Germinal center (tissue), 1 donor: ENCODE data around the gene KRT39.

Source experiments
- DNase-seq: peaks from one replicate; pipeline ENCODE4 v3.0.0; 2012; ENCODE audit warnings: mixed read lengths, low spot score

KRT39 gene

GRCh38 chr17:40980596-40980995, 13.8 kb upstream of the KRT39 start:
- DNase-seq, result no peak

GRCh38 chr17:40980117-40980516, 13.4 kb upstream of the KRT39 start:
- DNase-seq, result no peak

- no peak for DNase-seq
Observed at GRCh38 chr17:40978575-40979151, 11.9 kb upstream of the KRT39 start.

- DNase-seq, result no peak
Observed at GRCh38 chr17:40975516-40975915, 8.8 kb upstream of the KRT39 start.

- no peak for DNase-seq
Observed at GRCh38 chr17:40974366-40974765, 7.6 kb upstream of the KRT39 start.

DNA sequence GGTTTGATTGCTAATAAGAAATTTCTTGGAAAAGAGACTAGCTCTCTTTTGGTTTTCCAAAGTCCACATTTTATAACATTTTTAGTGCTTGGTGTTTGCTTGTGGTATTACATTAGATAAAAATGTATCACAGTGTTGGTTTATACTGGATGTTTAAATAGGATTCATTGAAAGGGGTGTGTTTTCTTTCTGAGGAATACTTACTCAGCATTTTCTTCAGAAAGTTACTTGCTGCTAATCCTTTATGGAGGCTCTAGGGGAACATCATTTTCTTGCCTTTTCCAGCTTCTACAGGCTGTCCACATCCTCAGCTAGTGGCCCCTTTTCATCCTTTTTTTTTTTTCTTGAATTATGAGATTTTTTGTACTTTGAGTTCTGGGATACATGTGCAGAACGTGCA, 834 bp upstream of the KRT39 start:
- no peak for DNase-seq

DNA sequence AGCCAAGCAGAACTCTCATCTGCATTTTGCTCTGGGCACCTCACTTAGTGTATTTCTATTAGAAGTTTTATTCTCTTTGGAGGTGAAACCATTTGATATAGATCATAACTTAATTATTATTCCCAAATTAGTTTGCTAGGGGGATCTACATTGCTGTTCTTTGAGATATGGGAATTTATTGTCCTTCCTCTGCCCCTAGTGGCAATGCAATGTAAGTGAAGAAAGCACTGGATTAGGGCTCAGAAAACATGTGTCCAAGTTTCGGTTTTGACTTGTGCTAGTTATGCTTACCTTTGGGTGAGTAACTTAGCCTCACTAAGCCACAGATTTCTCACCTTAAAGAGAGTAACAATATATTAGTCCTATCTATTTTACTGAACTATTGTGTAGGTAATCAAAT, 2.9 kb downstream of the KRT39 start:
- peak; percentile 40 for DNase-seq

DNA sequence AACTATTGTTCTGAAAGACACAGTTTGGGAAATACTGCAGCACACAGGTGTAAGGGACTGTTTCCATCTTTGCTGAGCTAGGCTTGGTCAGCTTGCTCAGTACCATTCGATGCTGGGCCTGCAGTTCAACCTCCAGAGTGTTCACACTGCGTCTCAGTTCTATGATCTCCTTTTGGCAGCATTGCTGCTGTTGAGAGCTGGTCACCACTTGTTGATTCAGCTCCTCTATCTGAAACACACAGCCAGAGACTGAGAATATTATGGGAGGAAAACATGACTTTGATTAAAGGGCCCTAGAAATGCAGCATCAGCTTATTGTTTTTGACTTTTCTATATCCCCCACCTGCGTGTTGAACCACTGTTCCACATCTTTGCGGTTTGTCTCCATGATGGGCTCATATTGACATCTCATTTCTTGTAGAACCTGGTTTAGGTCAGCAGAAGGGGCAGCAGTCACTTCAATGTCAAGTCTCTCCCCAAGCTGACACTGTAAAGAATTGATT, 4.6 kb downstream of the KRT39 start:
- no peak for DNase-seq

- DNase-seq, result no peak
Observed at GRCh38 chr17:40961591-40961990, 5.2 kb downstream of the KRT39 start.

DNA sequence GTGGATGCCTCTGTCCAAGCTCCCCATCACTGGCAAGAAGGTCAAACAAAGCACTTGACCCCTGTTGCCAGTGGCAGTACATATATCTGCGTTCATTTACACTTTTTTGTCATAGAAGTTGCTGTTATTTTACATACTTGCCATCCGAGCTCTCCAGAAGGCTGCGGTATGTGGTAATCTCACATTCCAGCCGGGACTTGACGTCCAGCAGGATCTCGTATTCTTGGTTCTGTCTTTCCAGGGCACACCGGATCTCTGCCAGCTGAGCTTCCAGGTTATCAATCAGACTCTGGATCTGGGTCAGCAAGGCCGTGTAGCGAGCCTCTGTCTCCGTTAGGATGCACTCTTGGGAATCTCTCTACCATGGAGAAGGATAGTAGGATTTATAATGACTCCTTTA, 6.6 kb downstream of the KRT39 start:
- DNase-seq, result no peak

DNA sequence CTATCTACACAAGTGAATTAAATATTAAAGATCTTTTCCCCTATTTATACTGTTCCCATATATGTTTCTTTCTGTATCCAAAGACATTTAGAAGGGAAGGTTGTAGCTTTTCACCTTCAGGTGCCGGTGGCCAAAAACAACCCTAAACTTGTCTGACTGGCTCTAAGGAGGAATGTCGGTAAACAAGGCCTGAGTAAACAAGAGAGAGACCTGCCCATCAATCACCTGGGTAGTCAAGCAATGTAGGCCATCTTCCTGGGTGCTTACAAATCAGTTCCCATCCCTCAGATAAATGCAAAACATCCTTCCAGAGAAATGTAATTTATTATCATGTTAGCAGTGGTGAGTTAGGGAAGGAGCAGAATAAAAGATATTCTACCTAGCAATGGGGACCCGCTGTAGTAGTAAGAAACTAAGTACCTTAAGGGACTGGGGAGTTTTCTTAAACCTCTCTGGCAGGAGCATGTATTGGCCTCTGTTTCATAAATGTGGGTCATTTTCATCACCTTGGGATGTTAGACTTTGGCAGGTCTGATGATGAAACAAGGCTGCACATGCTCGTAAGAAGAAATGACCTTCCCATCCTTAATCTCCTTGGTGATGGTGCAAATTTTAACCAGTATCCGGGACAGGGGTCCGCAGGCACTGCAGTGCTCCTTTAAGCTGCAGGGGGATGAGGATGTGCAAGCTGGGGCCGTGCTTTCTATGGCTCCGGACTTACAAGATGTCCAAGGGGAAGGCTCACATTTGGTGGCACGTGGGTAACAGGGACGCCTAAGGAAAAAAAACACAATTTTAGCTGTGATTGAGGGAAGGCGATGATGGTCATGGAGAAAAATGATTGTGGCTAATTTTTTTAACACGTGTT, 8.4 kb downstream of the KRT39 start:
- DNase-seq, result no peak

DNA sequence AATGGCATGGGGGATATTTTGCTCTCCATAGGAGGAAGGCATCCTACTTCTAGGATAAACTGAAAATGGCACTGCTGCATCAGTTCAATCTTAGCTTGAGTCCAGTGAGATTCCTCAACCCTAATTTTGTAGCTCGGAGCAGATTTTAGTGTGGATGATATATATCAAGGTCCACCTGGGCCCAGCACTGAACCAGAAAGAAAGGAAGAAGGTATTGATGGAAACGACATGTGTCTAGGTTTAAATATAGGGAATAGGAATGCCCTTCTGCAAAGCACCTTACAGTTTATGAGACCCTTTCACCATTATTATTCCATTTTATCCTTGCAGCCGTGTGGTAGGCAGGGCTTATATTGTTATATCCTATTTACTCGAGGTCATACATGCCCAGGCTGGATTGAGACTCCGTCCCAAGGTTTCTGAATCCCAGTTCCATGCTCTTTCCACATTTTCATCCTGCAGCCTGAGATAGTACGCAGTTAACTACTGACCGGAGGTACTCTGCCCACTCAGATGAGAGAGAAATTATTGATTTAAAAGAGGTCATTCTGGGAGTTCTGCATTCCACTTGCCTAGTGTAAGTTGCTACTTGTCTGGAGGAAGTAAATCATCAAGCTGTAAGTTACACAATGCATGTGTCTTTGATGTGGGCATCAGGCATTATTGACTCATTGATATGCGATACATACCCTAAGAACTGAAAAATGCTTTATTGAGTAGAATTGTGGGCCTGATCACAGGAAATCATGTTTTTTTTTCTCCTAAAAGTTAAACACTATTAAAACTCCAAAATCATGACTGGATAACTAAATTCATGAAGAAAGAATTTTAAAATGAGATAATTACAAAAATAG, 10.1 kb downstream of the KRT39 start:
- DNase-seq, result no peak

- no peak for DNase-seq
Observed at GRCh38 chr17:40953881-40954280, 12.9 kb downstream of the KRT39 start.

DNA sequence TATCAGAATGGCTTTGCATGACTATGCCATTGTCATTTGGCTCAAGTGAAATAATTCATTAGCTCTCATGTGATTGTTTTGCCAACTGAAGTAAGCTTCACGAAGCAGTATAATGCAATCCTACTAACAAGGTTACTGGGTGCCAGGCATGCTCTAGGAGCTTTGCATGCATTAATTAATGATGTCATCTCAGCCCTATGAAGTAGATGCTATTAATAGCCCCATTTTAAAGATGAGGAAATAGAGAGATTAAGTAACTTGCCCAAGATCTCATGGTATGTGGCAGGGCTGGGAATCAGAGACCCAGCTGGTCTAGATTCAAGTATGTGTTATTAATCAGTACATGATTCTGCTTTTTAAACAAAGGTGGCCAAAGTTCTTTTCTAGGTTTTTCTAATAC, 14.1 kb downstream of the KRT39 start:
- DNase-seq, result no peak

DNA sequence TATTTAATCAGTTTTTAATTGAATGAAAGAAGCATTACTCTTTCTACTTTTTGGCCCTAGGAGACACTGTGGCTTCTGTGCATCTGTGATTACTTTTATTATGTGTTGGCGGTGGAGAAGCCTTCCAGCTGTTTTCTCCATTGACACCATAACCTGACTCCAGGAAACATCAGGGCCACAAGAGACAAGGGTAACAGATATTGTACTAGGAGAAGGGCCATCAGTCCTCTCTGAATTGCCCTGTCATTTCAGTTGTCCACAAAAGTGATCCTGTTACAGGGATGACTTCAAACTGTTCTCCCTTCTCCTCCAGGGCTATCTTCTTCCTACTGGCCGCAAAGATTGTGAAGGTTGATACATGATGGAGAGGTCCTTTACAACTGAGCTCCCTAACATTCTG, 14.6 kb downstream of the KRT39 start:
- no peak for DNase-seq

DNA sequence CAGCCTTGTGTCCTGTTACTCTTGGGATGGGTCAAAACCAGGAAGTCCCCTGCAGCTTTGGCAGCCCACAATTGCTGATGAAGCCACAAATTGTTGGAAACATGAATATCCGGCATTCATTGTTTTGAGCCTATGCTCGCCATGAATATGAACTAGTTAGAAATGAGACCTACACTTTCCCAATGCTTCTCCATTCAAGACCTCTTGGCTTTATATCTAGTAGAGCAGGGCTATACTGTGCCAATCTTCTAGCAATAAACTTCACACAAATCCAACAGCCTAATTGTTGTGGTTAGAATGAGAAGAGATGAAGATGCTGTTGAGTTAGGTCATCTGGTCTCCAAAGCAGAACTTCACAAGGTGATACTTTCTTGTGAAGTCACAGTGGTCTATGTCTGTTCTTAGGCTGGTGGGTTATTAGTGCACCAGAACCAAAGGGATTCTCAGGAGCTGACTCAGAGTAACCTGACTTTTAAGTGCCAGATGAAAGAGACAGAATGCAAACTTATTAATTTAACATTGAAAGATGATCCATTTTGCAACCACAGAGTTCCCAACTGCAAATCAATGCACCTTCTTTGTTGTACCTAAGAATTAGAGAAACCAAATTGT, 15.6 kb downstream of the KRT39 start:
- DNase-seq, result no peak

DNA sequence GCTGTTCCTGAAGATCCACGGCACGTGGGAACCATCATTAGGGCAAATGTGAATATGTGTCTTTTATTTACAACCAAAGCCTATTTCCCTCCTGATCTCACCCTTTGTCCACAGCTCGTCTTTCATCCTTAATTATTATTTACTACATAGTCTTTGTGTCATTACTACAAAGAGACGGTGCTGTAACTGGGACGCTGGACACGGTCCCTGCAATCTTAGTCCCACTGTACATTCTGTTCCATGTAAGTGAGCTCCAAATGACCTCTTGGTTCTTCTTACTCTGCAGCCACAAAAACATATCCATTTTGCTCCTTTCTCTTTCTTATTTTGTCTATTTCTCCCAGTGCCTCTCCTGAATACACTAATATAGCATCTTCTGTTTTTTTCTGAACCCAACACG, 16.6 kb downstream of the KRT39 start:
- no peak for DNase-seq

GRCh38 chr17:40949418-40949817, 17.3 kb downstream of the KRT39 start:
- no peak for DNase-seq

DNA sequence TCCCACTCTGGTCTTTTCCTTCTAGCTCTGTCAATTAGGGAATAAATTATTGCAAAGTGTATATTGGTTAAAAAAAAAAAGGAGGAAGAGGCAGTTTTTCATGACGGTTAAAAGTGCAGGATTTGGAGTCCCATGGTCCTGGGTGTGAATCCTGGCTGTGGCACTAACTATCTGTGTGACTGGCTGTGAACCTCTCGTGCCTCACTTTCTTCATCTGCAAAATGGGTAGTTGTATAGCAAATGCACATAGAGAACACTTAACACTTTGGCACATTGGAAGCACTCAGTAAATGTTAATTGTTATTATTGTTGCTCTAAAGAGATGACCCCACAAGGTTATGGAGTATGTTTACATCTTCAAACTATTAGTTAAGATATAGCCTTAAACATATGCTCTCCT, 18.8 kb downstream of the KRT39 start:
- DNase-seq, result no peak

DNA sequence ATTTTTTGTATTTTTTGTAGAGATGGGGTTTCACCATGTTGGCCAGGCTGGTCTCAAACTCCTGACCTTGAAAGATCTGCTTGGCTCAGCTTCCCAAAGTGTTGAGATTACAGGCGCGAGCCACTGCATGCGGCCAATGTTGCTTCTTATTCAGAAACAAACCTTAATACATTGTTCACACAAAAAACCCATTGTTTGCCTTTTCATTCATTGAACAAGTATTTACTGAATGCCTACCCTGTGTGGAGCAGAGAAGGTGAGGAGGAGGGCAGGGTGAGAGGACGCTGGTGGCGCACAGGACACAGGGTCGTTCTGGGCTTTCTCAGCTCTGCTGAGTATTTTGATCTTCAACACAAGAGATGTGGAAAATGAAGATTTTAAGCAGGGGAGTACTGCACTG, 21.3 kb downstream of the KRT39 start:
- no peak for DNase-seq

GRCh38 chr17:40944531-40944930, 22.2 kb downstream of the KRT39 start:
- no peak for DNase-seq

DNA sequence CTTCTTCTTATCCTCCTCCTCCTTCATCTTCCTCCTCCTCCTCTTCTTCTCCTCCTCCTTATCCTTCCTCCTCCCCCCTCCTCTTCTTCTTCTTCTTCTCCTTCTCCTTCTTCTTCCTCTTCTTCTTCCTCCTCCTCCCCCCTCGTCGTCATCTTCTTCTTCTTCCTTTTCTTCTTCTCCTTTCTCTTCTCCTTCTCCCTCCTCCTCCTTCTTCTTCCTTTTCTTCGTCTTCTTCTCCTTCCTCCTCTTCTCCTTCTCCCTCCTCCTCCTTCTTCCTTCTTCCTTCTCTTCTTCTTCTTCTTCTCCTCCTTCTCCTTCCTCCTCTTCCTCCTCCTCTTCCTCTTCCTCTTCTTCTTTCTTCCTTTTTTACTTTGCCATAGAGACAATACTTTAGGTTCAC, 24.2 kb downstream of the KRT39 start:
- no peak for DNase-seq
